ENCODE measurements around the gene PLPPR5.
A peak's percentile ranks its signal among the peaks of the same experiment; 100 is the strongest.

PLPPR5 gene

GRCh38 chr1:98897479-98897878, 107.2 kb downstream of the PLPPR5 start:
- Histone ChIP-seq H2AFZ (ENCODE audit: low read length) (no peak overlapping the region), H3K18ac (ENCODE audit: low read length) (no peak overlapping the region), H3K4me1 (ENCODE audit: control insufficient read depth in 2 of 2, insufficient read depth in 1 of 2, low read depth in 1 of 2, low read length in 2 of 2) (no peaks in the 10 kb centered on the region), H2AK5ac (ENCODE audit: low read depth, low read length) (no peak overlapping the region), H3K27ac (replicated peaks; ENCODE audit: low read length) (no peak overlapping the region), H4K91ac (ENCODE audit: low read depth, low read length, poor library complexity) (no peak overlapping the region), H2BK120ac (ENCODE audit: low read depth, low read length) (no peak overlapping the region), H3K4ac (ENCODE audit: low read length) (no peak overlapping the region), H3K79me1 (ENCODE audit: low read depth, low read length) (no peaks in the 10 kb centered on the region), H2BK15ac (ENCODE audit: low read length) (no peak overlapping the region), H3K36me3 (replicated peaks in 1 of 2; ENCODE audit: control insufficient read depth in 2 of 2, insufficient read depth in 2 of 2, low read length in 2 of 2) (no peaks in the 10 kb centered on the region), H4K8ac (ENCODE audit: low read depth, low read length) (no peak overlapping the region), H3K4me3 (ENCODE audit: low read length in 2 of 2) (no peak overlapping the region), H3K23ac (ENCODE audit: low read depth, low read length, poor library complexity) (no peak overlapping the region), H3K9me3 (replicated peaks in 1 of 2; ENCODE audit: control insufficient read depth in 2 of 2, insufficient read depth in 1 of 2, low read depth in 1 of 2, low read length in 2 of 2) (no peaks in the 10 kb centered on the region), H3K4me2 (ENCODE audit: insufficient read depth, low read length, poor library complexity, severe bottlenecking) (no peak overlapping the region), H3K27me3 (ENCODE audit: control insufficient read depth in 3 of 3, insufficient read depth in 3 of 3, low read depth in 1 of 3, low read length in 3 of 3) (no peaks in the 10 kb centered on the region), H2BK12ac (ENCODE audit: low read length) (no peak overlapping the region), H3K14ac (ENCODE audit: low read length) (no peak overlapping the region), H2BK5ac (ENCODE audit: low read length) (no peak overlapping the region), H3K9ac (ENCODE audit: low read depth, low read length, poor library complexity) (no peak overlapping the region)
- WGBS, 2 donors (ENCODE audit: extremely low coverage in 2 of 2, insufficient read length in 2 of 2, insufficient replicate concordance in 1 of 2): no CpG with 5 or more reads among the region's 2 CpGs
- DNase-seq (ENCODE audit: low spot score): no peak

GRCh38 chr1:98896711-98897445, 107.8 kb downstream of the PLPPR5 start:
- no peaks in the 10 kb centered on the region for H3K4me1 ChIP-seq (ENCODE audit: control insufficient read depth in 2 of 2, insufficient read depth in 1 of 2, low read depth in 1 of 2, low read length in 2 of 2)
- H2AFZ ChIP-seq (ENCODE audit: low read length): no peak overlapping the region
- H3K9ac ChIP-seq (ENCODE audit: low read depth, low read length, poor library complexity): no peak overlapping the region
- H3K27me3 ChIP-seq (ENCODE audit: control insufficient read depth in 3 of 3, insufficient read depth in 3 of 3, low read depth in 1 of 3, low read length in 3 of 3): no peaks in the 10 kb centered on the region
- no peak overlapping the region for H2BK5ac ChIP-seq (ENCODE audit: low read length)
- no peak overlapping the region for H3K4me2 ChIP-seq (ENCODE audit: insufficient read depth, low read length, poor library complexity, severe bottlenecking)
- H2BK15ac ChIP-seq (ENCODE audit: low read length): no peak overlapping the region
- H3K23ac ChIP-seq (ENCODE audit: low read depth, low read length, poor library complexity): no peak overlapping the region
- no peak overlapping the region for H3K18ac ChIP-seq (ENCODE audit: low read length)
- H2AK5ac ChIP-seq (ENCODE audit: low read depth, low read length): no peak overlapping the region
- no peak overlapping the region for H3K4ac ChIP-seq (ENCODE audit: low read length)
- H3K27ac ChIP-seq (replicated peaks; ENCODE audit: low read length): no peak overlapping the region
- H3K4me3 ChIP-seq (ENCODE audit: low read length in 2 of 2): no peak overlapping the region
- DNase-seq (ENCODE audit: low spot score): peak; percentile 9
- H4K8ac ChIP-seq (ENCODE audit: low read depth, low read length): no peak overlapping the region
- H3K9me3 ChIP-seq (replicated peaks in 1 of 2; ENCODE audit: control insufficient read depth in 2 of 2, insufficient read depth in 1 of 2, low read depth in 1 of 2, low read length in 2 of 2): no peaks in the 10 kb centered on the region
- no peak overlapping the region for H4K91ac ChIP-seq (ENCODE audit: low read depth, low read length, poor library complexity)
- no peak overlapping the region for H2BK12ac ChIP-seq (ENCODE audit: low read length)
- no peaks in the 10 kb centered on the region for H3K36me3 ChIP-seq (replicated peaks in 1 of 2; ENCODE audit: control insufficient read depth in 2 of 2, insufficient read depth in 2 of 2, low read length in 2 of 2)
- H3K14ac ChIP-seq (ENCODE audit: low read length): no peak overlapping the region
- H3K79me1 ChIP-seq (ENCODE audit: low read depth, low read length): no peaks in the 10 kb centered on the region
- WGBS, 2 donors (ENCODE audit: extremely low coverage in 2 of 2, insufficient read length in 2 of 2, insufficient replicate concordance in 1 of 2): no CpG with 5 or more reads among the region's 6 CpGs
- H2BK120ac ChIP-seq (ENCODE audit: low read depth, low read length): no peak overlapping the region

GRCh38 chr1:98893371-98893770, 111.3 kb downstream of the PLPPR5 start:
- Histone ChIP-seq H3K4me1 (ENCODE audit: control insufficient read depth in 2 of 2, insufficient read depth in 1 of 2, low read depth in 1 of 2, low read length in 2 of 2) (no peaks in the 10 kb centered on the region), H2BK120ac (ENCODE audit: low read depth, low read length) (no peak overlapping the region), H3K18ac (ENCODE audit: low read length) (no peak overlapping the region), H2BK12ac (ENCODE audit: low read length) (no peak overlapping the region), H2BK5ac (ENCODE audit: low read length) (no peak overlapping the region), H4K91ac (ENCODE audit: low read depth, low read length, poor library complexity) (no peak overlapping the region), H3K14ac (ENCODE audit: low read length) (no peak overlapping the region), H3K27me3 (ENCODE audit: control insufficient read depth in 3 of 3, insufficient read depth in 3 of 3, low read depth in 1 of 3, low read length in 3 of 3) (no peaks in the 10 kb centered on the region), H3K9me3 (replicated peaks in 1 of 2; ENCODE audit: control insufficient read depth in 2 of 2, insufficient read depth in 1 of 2, low read depth in 1 of 2, low read length in 2 of 2) (no peaks in the 10 kb centered on the region), H3K4me2 (ENCODE audit: insufficient read depth, low read length, poor library complexity, severe bottlenecking) (no peak overlapping the region), H3K27ac (replicated peaks; ENCODE audit: low read length) (no peak overlapping the region), H2AFZ (ENCODE audit: low read length) (no peak overlapping the region), H4K8ac (ENCODE audit: low read depth, low read length) (no peak overlapping the region), H2AK5ac (ENCODE audit: low read depth, low read length) (no peak overlapping the region), H3K4ac (ENCODE audit: low read length) (no peak overlapping the region), H3K9ac (ENCODE audit: low read depth, low read length, poor library complexity) (no peak overlapping the region), H3K23ac (ENCODE audit: low read depth, low read length, poor library complexity) (no peak overlapping the region), H3K4me3 (ENCODE audit: low read length in 2 of 2) (no peak overlapping the region), H3K79me1 (ENCODE audit: low read depth, low read length) (no peaks in the 10 kb centered on the region), H3K36me3 (replicated peaks in 1 of 2; ENCODE audit: control insufficient read depth in 2 of 2, insufficient read depth in 2 of 2, low read length in 2 of 2) (no peaks in the 10 kb centered on the region), H2BK15ac (ENCODE audit: low read length) (no peak overlapping the region)
- WGBS, 2 donors (ENCODE audit: extremely low coverage in 2 of 2, insufficient read length in 2 of 2, insufficient replicate concordance in 1 of 2): no CpG with 5 or more reads among the region's 2 CpGs
- no peak for DNase-seq (ENCODE audit: low spot score)

- Histone ChIP-seq H2BK120ac (ENCODE audit: low read depth, low read length) (no peak overlapping the region), H4K91ac (ENCODE audit: low read depth, low read length, poor library complexity) (no peak overlapping the region), H2AK5ac (ENCODE audit: low read depth, low read length) (no peak overlapping the region), H3K4me3 (ENCODE audit: low read length in 2 of 2) (no peak overlapping the region), H2AFZ (ENCODE audit: low read length) (no peak overlapping the region), H3K36me3 (replicated peaks in 1 of 2; ENCODE audit: control insufficient read depth in 2 of 2, insufficient read depth in 2 of 2, low read length in 2 of 2) (no peaks in the 10 kb centered on the region), H3K14ac (ENCODE audit: low read length) (no peak overlapping the region), H4K8ac (ENCODE audit: low read depth, low read length) (no peak overlapping the region), H3K4ac (ENCODE audit: low read length) (no peak overlapping the region), H3K9me3 (replicated peaks in 1 of 2; ENCODE audit: control insufficient read depth in 2 of 2, insufficient read depth in 1 of 2, low read depth in 1 of 2, low read length in 2 of 2) (no peaks in the 10 kb centered on the region), H3K27me3 (ENCODE audit: control insufficient read depth in 3 of 3, insufficient read depth in 3 of 3, low read depth in 1 of 3, low read length in 3 of 3) (no peaks in the 10 kb centered on the region), H3K18ac (ENCODE audit: low read length) (no peak overlapping the region), H3K23ac (ENCODE audit: low read depth, low read length, poor library complexity) (no peak overlapping the region), H2BK12ac (ENCODE audit: low read length) (no peak overlapping the region), H3K27ac (replicated peaks; ENCODE audit: low read length) (no peak overlapping the region), H3K4me2 (ENCODE audit: insufficient read depth, low read length, poor library complexity, severe bottlenecking) (no peak overlapping the region), H3K9ac (ENCODE audit: low read depth, low read length, poor library complexity) (no peak overlapping the region), H3K4me1 (ENCODE audit: control insufficient read depth in 2 of 2, insufficient read depth in 1 of 2, low read depth in 1 of 2, low read length in 2 of 2) (no peaks in the 10 kb centered on the region), H3K79me1 (ENCODE audit: low read depth, low read length) (no peaks in the 10 kb centered on the region), H2BK5ac (ENCODE audit: low read length) (no peak overlapping the region), H2BK15ac (ENCODE audit: low read length) (no peak overlapping the region)
- no peak for DNase-seq (ENCODE audit: low spot score)
Measured at GRCh38 chr1:98888869-98889268, 115.8 kb downstream of the PLPPR5 start.

All from neuronal stem cell (in vitro differentiated cells).